ENCODE results near the gene CFP. TPM values are rescaled to one million over a fixed set of nuclear protein-coding genes. Genes with fewer than 3 reads are reported as not detected.

CFP gene
- total RNA-seq, 4 donors from 2014 or later, result 1.1 to 7.4 (median 4.4) TPM

GRCh38 chrX:47650164-47651042 is 20.7 kb upstream of the CFP start, which contains the start of gene ELK1:
ELK1 (minus strand) TSS chrX:47650563; CDS start chrX:47641441, 9,122 bp downstream.
- Histone ChIP-seq H3K27ac (peak within 1 kb of the TSS; percentile 84 to 90 (median 86)), H3K27me3 (no peaks in the 10 kb centered on the region), H3K36me3 (no peaks in the 10 kb centered on the region), H3K9me3 (no peaks in the 10 kb centered on the region), H3K4me3 (peak within 1 kb of the TSS; percentile 66 to 84 (median 72)), H3K4me1 (peaks cover 0 to 15% (median 0%) of the 10 kb centered on the region in 4 donors)
- TF ChIP-seq POLR2A (IDR thresholded peaks at IDR 0.05), result peak; percentile 49 to 63
- TF ChIP-seq CTCF (IDR thresholded peaks at IDR 0.05), result peak in 1 of 6 experiments; percentile 3
- peak; percentile 90 to 97 (median 92) for DNase-seq

- Histone ChIP-seq H3K27ac (peak overlapping the region; percentile 84 to 90 (median 86)), H3K36me3 (no peaks in the 10 kb centered on the region), H3K4me3 (peak overlapping the region; percentile 66 to 84 (median 72)), H3K4me1 (peaks cover 0 to 15% (median 0%) of the 10 kb centered on the region in 4 donors), H3K27me3 (no peaks in the 10 kb centered on the region), H3K9me3 (no peaks in the 10 kb centered on the region)
- TF ChIP-seq POLR2A (IDR thresholded peaks at IDR 0.05) (no peak), CTCF (IDR thresholded peaks at IDR 0.05) (no peak)
- no peak for DNase-seq
These were observed 20.0 kb upstream of the CFP start for GRCh38 chrX:47649781-47650163.

- TF ChIP-seq CTCF (IDR thresholded peaks at IDR 0.05) (no peak), POLR2A (IDR thresholded peaks at IDR 0.05) (no peak)
- no peak for DNase-seq
- Histone ChIP-seq H3K27ac (peak overlapping the region in 1 of 4 donors; percentile 84), H3K9me3 (no peaks in the 10 kb centered on the region), H3K27me3 (no peaks in the 10 kb centered on the region), H3K4me1 (peaks cover 0 to 15% (median 0%) of the 10 kb centered on the region in 4 donors), H3K4me3 (peak overlapping the region in 3 of 4 donors; percentile 66 to 84 (median 66)), H3K36me3 (no peaks in the 10 kb centered on the region)
These were observed 19.5 kb upstream of the CFP start for GRCh38 chrX:47649271-47649670.

- no peak for TF ChIP-seq POLR2A (IDR thresholded peaks at IDR 0.05)
- no peak for TF ChIP-seq CTCF (IDR thresholded peaks at IDR 0.05)
- no peaks in the 10 kb centered on the region for H3K36me3 ChIP-seq
- H3K27me3 ChIP-seq, result no peaks in the 10 kb centered on the region
- DNase-seq, result no peak
- peaks cover 0 to 15% (median 0%) of the 10 kb centered on the region in 4 donors for H3K4me1 ChIP-seq
- no peaks in the 10 kb centered on the region for H3K9me3 ChIP-seq
- no peak overlapping the region for H3K27ac ChIP-seq
- H3K4me3 ChIP-seq, result no peak overlapping the region
These were observed 18.6 kb upstream of the CFP start for GRCh38 chrX:47648376-47648775.

GRCh38 chrX:47646636-47647035 is 16.9 kb upstream of the CFP start:
- H3K36me3 ChIP-seq, result no peaks in the 10 kb centered on the region

More at GRCh38 chrX:47646636-47647035, 16.9 kb upstream of the CFP start:
- TF ChIP-seq POLR2A (IDR thresholded peaks at IDR 0.05) (no peak), CTCF (IDR thresholded peaks at IDR 0.05) (no peak)
- Histone ChIP-seq H3K27ac (no peak overlapping the region), H3K4me1 (peaks cover 0 to 15% (median 0%) of the 10 kb centered on the region in 4 donors), H3K9me3 (no peaks in the 10 kb centered on the region), H3K4me3 (no peak overlapping the region), H3K27me3 (no peaks in the 10 kb centered on the region)
- no peak for DNase-seq
